Activated gamma-delta T cell (primary cell): ENCODE measurements around the gene SMARCD3.

Experiments
- DNase-seq: peaks from one replicate; lab custom pipeline; 2025; lab: John Stamatoyannopoulos, UW

Gene SMARCD3

DNA sequence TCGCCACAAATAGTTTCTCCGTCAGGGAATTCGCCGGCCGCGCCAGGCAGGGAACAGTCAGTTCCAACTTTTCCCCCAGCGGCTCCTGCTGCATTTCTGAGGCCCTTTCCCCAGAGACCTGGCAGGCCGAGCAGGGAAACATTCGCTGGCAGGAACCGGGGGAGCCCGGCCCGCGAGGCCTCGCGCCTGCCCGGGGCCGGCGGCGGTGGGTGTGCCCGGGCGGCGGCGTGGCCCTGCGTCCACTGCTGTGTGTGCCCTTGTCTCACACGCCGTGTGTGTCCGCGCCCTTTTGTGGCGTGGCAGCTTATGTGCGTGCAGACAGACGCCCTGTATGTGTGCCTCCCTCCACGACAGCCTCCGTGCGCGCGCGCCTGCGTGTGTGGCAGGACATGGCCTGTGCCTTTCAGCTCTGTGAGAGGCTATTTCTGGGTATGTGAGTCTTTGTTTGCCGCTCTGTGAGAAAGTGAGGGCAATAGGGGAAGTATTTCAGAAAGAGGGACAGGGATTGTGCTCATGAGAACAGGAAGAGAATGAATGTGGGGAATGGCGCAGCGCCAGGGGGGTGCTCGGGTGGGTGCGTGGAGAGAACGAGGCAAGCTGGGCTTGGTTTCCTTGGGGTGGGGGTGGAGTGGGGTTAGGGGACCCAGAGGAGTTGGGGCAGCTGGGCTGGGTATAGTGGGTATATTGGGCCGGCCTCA, 689 bp upstream of the SMARCD3 start:
- no peak for DNase-seq

DNA sequence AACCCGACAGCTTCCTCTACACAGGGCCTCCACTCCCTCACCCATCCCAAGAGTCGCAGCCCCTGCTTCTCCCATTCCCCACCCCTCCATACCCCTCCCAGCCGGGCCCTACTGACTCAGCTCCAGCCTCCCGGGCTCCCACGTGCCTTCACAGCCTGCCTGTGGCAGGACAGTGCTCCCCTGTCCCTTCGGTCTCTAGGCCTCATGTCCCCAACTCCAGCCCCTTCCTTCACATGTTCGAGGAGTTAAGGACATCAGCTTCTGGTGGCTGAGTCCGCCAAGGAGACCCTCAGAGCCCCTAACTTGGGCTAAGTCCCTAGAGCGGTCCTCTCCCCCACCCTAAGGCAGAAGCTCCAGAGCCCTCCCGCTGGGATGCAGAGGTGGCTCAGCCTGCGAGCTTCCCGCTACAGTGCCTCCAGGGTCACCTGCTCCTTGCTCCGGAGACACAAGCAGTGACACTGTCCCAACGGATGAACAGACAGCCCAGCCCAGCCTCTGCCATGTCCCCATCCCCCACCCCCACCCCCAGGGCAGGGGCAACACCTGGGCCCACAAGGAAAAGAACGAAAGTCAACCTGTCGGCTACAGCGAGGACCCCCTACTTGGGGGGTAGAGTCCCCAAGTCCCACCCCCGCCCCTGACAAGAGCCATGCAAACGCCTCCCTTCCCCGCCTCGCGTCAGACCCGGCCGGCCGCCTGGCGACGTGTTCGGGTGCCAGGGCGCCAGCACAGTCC, 716 bp downstream of the SMARCD3 start:
- no peak for DNase-seq

DNA sequence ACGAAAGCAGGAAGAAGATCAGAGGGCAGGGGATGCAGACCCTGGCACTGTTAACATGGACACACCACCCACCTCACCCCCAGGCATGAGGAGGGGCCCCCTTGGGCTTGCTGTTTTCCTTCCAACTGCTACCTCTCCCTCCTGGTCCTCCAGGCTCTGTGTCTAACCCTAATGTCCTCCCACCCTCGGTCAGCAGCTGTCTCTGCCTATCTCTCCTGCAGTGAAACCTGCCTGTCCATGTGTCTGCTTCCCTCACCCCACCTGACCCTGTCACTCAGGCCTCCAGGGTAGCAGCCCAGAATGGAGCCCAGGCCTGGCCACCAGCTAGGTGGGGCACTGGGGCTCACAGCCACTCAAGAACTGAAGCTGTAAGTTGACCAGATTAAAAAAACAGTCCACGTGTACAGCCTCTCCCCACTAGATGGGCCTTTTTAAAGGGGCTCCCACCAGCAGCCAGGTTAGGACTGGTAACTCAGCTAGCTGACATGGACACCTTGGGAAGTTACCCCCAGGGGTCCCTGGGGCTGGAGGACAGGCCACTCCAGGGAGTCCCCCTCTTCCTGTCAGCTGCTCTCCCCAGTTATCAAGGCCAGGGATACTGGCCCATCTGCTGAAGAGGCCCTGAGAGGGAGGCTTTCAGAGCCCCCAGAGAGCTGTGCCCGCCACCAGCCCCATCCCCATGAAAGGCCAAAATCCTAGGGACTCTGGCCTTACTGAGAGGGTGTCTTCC, 1.5 kb downstream of the SMARCD3 start:
- no peak for DNase-seq

DNA sequence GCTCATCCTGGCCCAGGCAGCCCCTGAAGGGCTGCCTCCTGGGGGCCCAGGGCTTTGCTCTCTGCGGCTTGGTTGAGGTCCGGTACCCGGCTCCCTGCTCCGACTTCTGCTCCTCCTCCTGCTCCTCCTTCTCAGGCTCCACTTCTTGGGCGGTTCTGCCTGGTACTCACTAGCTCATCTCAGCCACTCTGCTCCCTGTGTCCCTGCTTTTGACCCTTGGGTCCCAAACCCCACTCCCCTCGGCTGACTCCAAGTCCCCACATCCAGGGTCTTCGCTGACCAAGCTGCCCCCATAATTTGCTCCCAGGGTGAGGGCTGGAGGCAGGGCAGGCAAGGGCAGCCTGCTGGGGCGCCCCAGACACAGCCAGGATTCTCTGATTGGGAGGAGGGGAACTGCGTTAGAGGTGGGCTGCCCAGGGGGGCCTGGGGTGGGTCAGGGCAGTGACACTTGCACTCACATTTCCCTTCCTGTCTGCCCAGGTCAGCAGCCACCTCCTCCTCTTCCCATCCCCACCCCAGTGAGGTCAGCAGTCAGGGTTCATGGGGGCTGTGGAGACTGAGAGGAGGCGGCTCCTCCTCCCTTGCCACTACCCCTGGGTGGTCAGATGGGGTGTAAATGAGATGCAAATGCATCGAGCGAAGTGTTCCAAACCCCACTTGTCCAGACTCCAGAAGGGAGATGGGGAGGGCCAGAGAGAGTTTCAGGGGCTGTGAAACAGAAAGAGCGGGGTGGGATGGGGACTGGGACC, 2.2 kb downstream of the SMARCD3 start:
- no peak for DNase-seq

DNA sequence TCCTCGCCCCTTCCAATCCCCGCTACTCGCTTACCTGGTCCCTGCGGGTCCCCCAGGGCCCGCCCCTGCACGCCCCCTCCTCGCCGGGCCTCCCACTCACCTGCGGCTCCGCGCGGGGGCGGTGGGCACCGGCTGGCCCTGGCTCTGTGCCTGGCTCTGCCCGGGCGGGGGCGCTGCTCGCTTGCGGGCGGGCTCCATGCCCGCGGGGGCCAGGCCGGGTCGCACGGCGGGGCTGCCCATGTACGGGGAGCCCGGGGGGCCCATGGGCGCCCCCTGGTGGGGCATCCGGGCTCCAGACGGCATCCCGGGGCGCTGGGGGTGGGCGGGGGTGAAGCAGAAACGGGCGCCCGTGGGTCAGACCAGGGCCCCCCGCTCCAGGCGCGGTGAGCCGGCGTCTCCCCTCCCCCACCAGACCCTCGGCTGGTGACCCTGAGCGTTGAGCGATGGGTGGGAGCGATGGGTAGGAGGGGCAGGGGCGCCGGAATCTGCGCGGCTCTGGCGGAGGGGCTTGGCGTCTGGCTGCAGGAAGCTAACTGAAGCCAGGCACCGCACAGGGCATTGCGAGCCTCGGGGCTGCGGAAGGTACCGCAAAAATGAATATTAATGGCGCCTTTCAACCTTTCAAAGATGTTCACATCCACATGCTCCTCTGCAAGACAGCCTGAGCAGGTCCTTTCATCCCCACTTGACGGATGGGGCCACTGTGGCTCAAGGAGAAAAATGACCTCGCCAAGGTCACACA, 3.0 kb downstream of the SMARCD3 start:
- DNase-seq = peak; percentile 64

DNA sequence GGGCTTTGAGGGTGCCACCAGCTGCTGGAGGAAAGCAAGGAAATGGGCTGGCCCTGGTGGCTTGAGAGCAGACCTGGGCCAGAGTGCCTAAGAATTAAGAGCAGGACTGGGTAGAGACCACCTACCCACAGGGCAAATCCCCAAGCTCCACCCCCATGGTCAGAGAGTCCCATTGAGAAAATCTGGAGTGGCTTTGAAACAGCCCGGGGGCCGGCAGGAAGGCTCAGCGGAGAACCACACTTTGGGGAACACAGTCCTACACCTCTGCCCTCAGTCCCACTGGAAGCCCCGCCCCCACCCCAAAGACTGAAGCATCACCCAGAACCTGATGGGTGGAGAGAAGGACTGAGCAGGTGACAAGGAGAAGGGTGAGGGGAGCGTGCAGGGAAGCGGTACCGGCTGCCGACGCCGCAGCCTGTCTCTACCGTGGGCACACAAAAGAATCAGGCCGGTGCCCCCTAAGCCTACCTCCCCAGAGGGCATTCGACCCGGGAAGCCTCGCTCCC, 3.6 kb downstream of the SMARCD3 start:
- DNase-seq = no peak

DNA sequence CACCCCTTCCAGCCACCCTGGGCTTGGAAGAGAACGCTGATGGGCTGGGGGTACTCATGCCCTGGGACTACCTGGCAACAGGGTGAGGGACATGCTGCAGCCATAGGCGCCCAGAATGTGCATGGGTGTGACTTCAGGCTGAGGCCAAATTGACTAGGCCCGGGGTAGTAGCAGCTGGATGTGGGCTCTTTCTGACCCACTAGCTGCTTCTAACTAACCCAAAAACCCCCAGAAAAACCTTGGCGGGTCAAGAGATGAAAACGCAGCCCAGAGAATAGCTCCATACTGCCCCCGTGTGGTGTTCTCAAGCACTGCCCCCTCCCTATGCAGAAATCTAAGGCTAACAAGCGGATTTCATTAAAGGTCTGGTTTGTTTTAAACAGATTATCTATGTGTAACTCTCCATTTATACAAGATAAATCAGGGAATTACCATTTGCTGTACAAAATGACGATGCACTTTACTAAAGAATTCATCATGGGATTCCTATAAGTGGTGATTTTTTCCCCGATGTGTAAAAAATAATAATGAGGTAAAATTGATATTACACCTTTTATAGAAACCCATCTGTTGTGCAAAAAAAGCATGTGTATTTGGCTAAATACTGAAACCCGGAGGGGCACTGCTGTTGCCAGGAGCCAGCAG, 4.2 kb downstream of the SMARCD3 start:
- no peak for DNase-seq

DNA sequence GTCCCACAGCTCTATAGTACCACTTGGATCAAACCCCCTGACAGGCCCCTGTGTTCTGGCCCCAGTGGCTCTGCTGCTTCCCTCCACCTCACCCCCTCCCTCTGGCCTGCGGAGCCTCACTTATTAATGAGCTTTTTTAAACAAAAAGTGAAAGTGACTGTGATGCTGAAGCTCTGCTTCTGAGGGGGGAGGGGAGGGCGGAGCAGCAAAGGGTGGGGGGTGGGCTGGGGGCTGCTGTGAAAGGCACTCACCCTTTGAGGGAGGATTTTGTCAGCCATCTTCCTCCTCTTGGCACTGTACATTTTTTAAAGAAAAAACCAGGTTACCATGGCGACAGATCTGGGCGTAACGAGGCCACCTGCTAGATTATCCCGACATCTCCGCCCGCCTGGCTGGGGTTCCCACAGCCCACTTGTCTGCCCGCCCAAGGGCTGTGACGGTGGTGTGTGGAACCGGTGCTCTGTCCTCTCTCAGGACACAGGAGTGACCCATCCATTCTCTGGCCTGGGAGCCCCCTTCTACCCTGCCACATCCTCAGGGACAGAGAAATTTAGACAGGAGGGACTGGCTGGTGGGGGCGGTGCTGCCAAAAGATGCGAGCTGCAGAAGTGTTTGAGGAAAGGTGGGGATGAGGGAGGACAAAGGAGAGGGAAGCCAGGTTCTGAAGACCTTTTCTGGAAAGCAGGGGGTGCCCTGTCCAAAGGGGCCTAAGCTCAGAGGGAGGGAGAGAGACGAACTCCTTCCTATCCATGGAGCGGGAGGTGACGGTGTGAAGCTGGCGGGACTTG, 4.9 kb downstream of the SMARCD3 start:
- DNase-seq = no peak

DNA sequence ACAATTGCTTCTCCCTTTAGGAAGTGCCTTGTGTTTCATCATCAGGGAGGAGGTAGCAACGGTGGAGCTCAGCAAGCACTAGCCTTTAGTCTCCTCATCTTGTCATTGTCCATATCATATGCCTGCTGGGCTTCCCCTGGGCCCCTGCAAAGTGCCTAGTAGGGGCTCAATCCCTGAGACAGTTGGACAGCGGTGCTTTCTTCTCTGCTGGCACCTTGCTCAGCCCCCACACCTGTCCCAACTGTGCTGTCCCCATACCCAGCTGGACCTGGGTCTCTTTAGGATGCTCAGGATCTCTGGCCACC, 5.5 kb downstream of the SMARCD3 start:
- DNase-seq = no peak

DNA sequence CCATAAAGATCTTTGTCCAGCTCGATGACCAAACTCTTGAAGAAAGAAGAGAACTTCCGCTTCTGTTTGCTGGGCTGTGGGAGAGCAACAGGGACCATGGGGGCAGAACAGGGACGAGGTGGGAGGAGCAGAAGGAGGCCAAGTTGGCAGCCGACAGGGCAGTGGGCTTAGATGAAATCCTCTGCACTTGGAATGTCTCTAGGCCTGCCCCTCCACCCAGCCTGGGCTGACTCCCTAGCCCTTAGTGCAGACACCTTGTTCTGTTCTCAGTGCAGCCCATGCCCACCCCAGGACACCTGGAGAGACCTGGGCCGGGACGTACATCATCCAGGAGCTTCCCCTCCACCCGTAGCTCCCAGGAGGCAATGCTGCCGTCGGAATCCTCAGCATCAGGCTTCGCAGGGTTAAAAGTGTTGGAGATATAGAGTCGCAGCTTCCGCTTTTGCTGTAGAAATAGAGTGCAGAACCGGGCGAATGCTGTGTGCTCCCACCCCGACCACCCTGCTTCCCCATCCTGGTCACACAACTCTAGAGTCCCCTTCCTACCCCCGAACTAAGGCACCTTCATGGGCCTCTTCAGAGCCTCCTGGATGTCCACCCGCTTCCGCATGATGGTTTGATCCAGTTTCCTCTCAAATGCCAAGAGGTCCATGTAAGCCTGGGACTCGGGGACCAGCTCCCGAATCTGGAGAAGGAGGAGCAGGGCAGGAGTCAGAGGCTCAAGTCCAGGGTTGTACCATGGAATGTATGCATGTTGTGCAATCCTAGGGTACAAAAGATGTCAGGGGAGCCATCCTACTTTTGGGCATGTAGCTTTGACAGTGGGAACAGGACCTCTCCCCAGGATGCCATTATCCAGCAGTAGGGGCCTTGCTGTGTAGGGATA, 6.1 kb downstream of the SMARCD3 start:
- DNase-seq = no peak

DNA sequence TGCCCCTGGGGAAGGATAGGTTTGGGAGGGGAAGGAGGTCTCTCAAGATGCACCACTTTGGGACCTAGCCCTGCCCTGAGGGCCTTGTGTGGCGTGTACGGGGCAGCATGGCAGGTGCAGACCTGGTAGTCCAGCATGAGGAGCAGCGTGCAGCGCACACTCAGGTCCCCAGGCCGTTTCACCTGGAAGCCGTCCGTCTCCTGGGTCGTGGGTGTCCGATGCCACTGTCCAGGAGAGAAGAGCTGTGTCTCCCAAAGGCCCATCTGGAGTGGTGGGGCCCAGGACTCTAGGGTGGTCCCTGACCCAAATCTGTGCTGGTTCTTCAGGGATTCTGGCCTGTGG, 6.8 kb downstream of the SMARCD3 start:
- no peak for DNase-seq

DNA sequence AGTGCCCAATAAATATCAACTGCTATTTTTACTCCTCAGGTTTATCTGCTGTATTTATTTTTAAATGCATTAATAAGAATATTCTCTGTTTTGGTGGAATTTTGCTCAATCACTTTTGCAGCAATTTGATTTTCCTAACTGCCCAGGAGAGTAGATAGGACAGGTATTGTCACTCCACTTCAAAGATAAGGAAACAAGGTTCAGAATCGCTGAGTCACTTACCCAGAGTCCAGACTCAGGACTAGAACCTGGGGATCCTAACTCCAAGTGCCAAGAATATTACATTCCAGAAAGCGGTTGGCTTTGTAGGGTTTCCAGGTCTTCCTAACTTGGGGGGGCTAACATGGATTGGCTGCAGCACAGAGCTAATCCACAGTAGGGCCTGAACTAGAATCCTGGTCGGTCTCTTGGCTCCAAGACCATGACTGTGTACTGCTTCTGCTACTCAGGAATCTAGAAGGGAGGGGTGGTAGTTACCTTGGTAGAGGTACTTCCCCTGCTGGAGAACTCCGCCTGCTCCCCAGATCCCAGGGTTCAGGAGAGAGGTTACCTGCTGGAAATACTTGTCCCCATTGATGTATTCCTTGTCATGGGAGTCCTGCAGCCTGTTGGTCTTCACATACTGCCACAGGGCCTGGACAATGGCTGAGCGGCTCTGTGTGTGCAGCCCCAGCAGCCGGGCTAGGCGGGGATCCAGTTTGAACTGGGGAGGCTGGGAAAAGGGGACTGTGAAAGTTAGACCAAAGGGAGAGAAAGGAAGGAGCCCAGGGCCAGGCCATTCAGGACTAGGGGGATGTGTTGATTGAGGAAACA, 7.3 kb downstream of the SMARCD3 start:
- no peak for DNase-seq

DNA sequence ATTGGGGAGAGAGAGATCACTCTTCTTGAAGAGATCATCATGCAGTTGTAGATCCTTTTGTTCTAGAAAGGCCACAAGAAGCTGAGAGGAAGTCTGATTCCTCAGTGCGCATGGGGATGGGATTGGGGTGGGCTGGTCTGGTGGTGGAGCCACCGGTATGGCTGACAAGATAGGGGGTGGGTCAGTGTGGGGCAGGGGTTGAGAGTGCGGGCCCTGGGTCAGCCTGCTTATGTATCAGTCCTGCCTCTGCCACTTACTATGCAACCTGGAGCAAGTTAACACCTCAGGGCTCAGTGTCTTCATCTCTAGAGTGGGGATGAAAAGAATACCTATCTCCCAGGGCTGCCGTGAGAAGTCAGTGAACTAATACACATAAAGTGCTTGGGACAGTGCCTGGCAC, 8.0 kb downstream of the SMARCD3 start:
- DNase-seq = no peak

DNA sequence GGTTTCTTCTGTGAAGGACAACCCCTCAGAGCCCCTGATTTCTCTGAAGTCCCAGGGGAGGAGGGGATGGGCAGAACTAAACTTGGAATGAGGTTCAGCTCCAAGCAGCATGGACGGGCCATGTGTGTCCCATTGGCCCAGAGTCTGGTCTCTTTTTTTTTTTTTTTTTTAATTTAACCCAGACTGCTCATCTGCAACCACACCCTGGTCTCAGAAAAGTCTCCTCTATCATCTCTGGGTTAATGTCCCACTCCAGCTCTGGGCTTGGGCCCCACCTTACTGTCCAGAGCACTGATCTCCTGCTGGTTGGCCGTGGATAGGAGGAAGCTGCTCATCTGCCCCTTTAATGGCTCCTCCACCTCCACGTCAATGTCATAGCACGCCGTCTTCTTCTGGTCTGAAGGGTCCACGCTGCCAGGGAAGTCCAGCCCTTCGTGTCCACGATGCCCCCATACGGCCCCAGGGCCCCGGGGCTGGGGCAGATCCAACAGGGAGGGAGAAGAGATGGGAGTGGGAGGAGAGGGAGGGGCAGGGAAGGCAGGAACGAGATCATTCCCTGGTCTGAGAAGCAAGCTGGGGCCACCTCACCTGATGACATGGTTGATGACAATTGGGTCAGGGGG, 8.5 kb downstream of the SMARCD3 start:
- DNase-seq = no peak

DNA sequence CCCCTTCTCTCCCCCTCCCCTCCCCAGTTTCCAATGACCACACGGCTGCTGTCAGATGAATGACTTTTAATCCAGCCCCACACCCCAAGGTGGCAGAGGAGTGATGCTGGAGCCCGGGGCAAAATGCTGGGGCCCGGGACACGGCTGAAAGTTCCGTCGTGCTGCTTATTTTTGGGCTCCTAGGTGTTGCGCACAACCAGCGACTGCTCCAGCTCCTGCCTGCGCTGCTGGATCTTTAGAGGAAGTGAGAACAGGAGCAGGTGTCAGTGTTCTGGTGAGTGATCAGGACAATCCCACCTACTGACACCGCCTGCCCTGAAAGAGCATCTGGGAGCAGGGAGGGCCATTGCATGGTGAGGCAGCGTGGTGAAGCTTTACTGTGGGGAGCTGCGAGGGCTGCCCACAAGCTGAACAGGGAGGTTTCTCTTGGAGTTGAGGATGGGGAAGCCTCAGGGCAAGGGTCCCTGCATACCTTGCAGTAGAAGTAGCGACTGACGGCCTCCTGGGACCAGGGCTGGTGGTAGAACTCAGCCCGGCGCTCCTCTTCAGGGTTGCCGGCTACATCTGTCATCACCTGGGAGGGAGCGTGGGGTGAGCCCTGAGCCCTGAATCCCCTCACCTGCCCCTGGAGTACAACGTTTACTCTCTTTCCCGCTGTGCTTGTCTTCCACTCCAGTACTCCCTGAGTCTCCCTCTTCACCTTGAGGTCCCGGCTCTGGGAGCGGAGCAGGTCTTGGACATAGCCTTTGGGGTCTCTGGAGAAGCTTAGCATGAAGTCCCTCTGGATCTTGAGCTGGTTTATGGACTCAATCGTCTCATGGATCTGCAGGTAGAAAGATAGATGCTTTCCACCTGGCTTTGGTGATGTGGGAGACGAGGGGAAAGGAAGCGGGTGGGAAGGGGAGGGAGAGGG, 9.3 kb downstream of the SMARCD3 start:
- DNase-seq = no peak

DNA sequence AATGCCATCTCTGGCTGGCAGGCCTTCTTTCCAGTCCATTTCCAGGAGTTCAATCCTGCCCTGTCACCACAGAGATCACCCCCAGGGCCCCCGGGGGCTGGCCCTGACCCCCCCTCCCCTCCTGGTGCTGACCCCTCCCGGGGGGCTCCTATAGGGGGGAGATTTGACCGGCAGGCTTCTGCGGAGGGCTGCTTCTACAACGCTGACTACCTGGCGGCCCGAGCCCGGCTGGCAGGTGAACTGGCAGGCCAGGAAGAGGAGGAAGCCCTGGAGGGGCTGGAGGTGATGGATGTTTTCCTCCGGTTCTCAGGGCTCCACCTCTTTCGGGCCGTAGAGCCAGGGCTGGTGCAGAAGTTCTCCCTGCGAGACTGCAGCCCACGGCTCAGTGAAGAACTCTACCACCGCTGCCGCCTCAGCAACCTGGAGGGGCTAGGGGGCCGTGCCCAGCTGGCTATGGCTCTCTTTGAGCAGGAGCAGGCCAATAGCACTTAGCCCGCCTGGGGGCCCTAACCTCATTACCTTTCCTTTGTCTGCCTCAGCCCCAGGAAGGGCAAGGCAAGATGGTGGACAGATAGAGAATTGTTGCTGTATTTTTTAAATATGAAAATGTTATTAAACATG, 10.2 kb downstream of the SMARCD3 start:
- no peak for DNase-seq
